ENCODE data around the gene DGAT2. TPM values are rescaled to one million over a fixed set of nuclear protein-coding genes. Genes with fewer than 3 reads are reported as not detected.

The DGAT2 gene
- polyA plus RNA-seq, 1 donor (not counting 4 experiments of a cell fraction or from before 2014, with no cell fraction given): 1.8 TPM

DNA sequence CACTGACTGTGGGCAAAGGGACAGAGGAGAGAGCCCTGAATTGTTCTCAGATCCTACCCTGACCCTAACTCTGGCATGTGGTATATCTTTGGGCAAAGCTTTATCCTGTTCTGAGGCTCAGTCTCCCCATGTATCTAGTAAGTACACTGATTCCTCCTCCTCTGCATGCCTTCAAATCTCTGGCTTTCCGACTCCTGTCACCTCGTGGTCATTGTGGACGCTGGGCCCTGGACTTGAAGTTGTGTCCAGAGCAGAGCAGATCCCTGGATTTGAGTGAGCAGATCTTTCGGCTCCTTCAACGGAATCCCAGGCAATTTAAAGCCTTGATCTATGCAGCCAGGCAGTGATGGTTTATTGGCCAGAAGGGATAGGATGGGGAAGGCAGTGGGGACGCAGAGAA is 47.9 kb upstream of the DGAT2 start:
- no peaks in the 10 kb centered on the region for H3K79me2 ChIP-seq (ENCODE audit: control insufficient read depth, insufficient read depth, low read length)
- peaks cover 12% of the 10 kb centered on the region for H3K27me3 ChIP-seq (ENCODE audit: control insufficient read depth, extremely low read depth, insufficient read depth, low read length)
- H3K9ac ChIP-seq (ENCODE audit: control insufficient read depth, extremely low read depth, insufficient read depth, low read length): no peak overlapping the region
- H2AFZ ChIP-seq (ENCODE audit: control insufficient read depth, low read length): no peak overlapping the region
- dilution Hi-C loops (cut with MboI; ENCODE audit: extremely low pct_ligation_motif_present, low sequenced_read_pairs): no loop called here
- no peak overlapping the region for H3K27ac ChIP-seq (ENCODE audit: control insufficient read depth, insufficient read depth, low read length)
- H3K4me2 ChIP-seq (ENCODE audit: control insufficient read depth, extremely low read depth, insufficient read depth, low read depth, low read length): no peak overlapping the region
- H3K9me3 ChIP-seq (ENCODE audit: control insufficient read depth, low read depth, low read length): no peaks in the 10 kb centered on the region
- DNase-seq (ENCODE audit: low read depth, low spot score) (no peak), FAIRE-seq (no peak)
- TF ChIP-seq, protein P1, sequence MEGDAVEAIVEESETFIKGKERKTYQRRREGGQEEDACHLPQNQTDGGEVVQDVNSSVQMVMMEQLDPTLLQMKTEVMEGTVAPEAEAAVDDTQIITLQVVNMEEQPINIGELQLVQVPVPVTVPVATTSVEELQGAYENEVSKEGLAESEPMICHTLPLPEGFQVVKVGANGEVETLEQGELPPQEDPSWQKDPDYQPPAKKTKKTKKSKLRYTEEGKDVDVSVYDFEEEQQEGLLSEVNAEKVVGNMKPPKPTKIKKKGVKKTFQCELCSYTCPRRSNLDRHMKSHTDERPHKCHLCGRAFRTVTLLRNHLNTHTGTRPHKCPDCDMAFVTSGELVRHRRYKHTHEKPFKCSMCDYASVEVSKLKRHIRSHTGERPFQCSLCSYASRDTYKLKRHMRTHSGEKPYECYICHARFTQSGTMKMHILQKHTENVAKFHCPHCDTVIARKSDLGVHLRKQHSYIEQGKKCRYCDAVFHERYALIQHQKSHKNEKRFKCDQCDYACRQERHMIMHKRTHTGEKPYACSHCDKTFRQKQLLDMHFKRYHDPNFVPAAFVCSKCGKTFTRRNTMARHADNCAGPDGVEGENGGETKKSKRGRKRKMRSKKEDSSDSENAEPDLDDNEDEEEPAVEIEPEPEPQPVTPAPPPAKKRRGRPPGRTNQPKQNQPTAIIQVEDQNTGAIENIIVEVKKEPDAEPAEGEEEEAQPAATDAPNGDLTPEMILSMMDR (optimal IDR thresholded peaks at IDR 0.05 in 1 of 3, IDR thresholded peaks at IDR 0.05 in 1 of 3, conservative IDR thresholded peaks at IDR 0.05 in 1 of 3; ENCODE audit: extremely low read depth in 1 of 3, insufficient read depth in 2 of 3, low read length in 3 of 3): no peak
- no peak for TF ChIP-seq EZH2 (IDR thresholded peaks at IDR 0.05; ENCODE audit: low read length)
- H4K20me1 ChIP-seq (ENCODE audit: control insufficient read depth, extremely low read depth, insufficient read depth, low read length): no peaks in the 10 kb centered on the region
- H3K36me3 ChIP-seq (ENCODE audit: control insufficient read depth in 2 of 2, extremely low read depth in 1 of 2, insufficient read depth in 2 of 2, low read length in 2 of 2): no peaks in the 10 kb centered on the region
- no peaks in the 10 kb centered on the region for H3K9me1 ChIP-seq (ENCODE audit: control insufficient read depth, extremely low read depth, insufficient read depth, low read length)
- no peak overlapping the region for H3K4me3 ChIP-seq (ENCODE audit: control insufficient read depth in 2 of 3, extremely low read depth in 1 of 3, insufficient read depth in 2 of 3, low read depth in 1 of 3, low read length in 3 of 3)
- peaks cover 8% of the 10 kb centered on the region for H3K4me1 ChIP-seq (ENCODE audit: control insufficient read depth, extremely low read depth, insufficient read depth, low read length)

DNA sequence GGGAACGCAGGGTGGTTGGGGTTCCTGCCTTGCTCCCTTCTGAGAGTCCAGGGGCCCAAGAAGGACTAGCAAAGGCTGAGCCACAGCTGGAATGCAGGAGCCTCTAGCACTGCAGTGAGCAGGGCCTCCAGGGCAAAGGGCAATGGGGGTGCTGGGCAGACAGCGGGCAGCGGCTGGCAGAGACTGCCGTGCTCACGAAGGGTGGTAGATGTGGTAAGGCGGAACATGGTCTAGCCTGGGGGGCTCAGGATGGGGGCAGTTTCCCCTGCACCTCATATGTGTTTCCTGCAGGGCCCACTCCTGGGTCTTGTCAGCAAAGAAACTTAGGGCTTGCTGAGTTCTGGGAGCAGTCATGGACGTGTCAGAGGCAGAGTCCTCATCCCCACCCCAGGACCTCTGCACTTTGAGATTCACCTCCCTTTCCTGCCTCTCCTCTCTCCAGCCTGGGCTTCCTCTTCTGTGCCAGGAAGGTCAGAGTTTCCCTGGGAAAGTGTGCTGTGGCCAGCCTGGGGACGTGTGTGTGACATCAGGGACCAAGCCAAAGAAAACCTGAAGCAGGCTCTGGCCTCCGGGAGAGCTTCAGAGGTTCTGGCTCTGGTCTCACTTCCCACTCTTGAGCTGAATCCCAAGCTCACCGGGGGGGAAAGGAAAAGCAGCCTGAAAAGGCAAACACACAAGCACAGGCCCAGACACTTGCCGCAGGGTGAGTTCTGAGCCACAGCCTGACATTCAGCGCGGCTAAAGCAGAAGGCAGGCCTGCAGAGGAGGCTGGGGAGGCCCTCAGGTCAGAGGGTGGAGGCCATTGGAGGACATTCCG is 46.5 kb upstream of the DGAT2 start:
- H3K4me3 ChIP-seq (ENCODE audit: control insufficient read depth in 2 of 3, extremely low read depth in 1 of 3, insufficient read depth in 2 of 3, low read depth in 1 of 3, low read length in 3 of 3): no peak overlapping the region
- no peaks in the 10 kb centered on the region for H3K9me1 ChIP-seq (ENCODE audit: control insufficient read depth, extremely low read depth, insufficient read depth, low read length)
- FAIRE-seq (no peak), DNase-seq (ENCODE audit: low read depth, low spot score) (no peak)
- H3K79me2 ChIP-seq (ENCODE audit: control insufficient read depth, insufficient read depth, low read length): no peaks in the 10 kb centered on the region
- dilution Hi-C loops (cut with MboI; ENCODE audit: extremely low pct_ligation_motif_present, low sequenced_read_pairs): no loop called here
- H3K4me1 ChIP-seq (ENCODE audit: control insufficient read depth, extremely low read depth, insufficient read depth, low read length): peaks cover 8% of the 10 kb centered on the region
- H3K36me3 ChIP-seq (ENCODE audit: control insufficient read depth in 2 of 2, extremely low read depth in 1 of 2, insufficient read depth in 2 of 2, low read length in 2 of 2): no peaks in the 10 kb centered on the region
- no peak overlapping the region for H3K27ac ChIP-seq (ENCODE audit: control insufficient read depth, insufficient read depth, low read length)
- no peak overlapping the region for H3K4me2 ChIP-seq (ENCODE audit: control insufficient read depth, extremely low read depth, insufficient read depth, low read depth, low read length)
- TF ChIP-seq, protein P1 (optimal IDR thresholded peaks at IDR 0.05 in 1 of 3, IDR thresholded peaks at IDR 0.05 in 1 of 3, conservative IDR thresholded peaks at IDR 0.05 in 1 of 3; ENCODE audit: extremely low read depth in 1 of 3, insufficient read depth in 2 of 3, low read length in 3 of 3): no peak
- TF ChIP-seq EZH2 (IDR thresholded peaks at IDR 0.05; ENCODE audit: low read length): no peak
- H2AFZ ChIP-seq (ENCODE audit: control insufficient read depth, low read length): no peak overlapping the region
- no peaks in the 10 kb centered on the region for H3K9me3 ChIP-seq (ENCODE audit: control insufficient read depth, low read depth, low read length)
- no peaks in the 10 kb centered on the region for H4K20me1 ChIP-seq (ENCODE audit: control insufficient read depth, extremely low read depth, insufficient read depth, low read length)
- H3K9ac ChIP-seq (ENCODE audit: control insufficient read depth, extremely low read depth, insufficient read depth, low read length): no peak overlapping the region
- H3K27me3 ChIP-seq (ENCODE audit: control insufficient read depth, extremely low read depth, insufficient read depth, low read length): peaks cover 8% of the 10 kb centered on the region
